ENCODE data around the gene CTNNBL1.

CTNNBL1 gene

GRCh38 chr20:37762716-37763485 lies 69.1 kb downstream of the CTNNBL1 start:
- no peak for DNase-seq (ENCODE audit: low read depth)
- H3K4me3 ChIP-seq (ENCODE audit: low read depth, low read length), result no peak overlapping the region

GRCh38 chr20:37764333-37764935 lies 70.6 kb downstream of the CTNNBL1 start:
- H3K4me3 ChIP-seq (ENCODE audit: low read depth, low read length), result no peak overlapping the region
- no peak for DNase-seq (ENCODE audit: low read depth)

GRCh38 chr20:37770908-37771307 lies 77.1 kb downstream of the CTNNBL1 start:
- no peak overlapping the region for H3K4me3 ChIP-seq (ENCODE audit: low read depth, low read length)
- no peak for DNase-seq (ENCODE audit: low read depth)

DNA sequence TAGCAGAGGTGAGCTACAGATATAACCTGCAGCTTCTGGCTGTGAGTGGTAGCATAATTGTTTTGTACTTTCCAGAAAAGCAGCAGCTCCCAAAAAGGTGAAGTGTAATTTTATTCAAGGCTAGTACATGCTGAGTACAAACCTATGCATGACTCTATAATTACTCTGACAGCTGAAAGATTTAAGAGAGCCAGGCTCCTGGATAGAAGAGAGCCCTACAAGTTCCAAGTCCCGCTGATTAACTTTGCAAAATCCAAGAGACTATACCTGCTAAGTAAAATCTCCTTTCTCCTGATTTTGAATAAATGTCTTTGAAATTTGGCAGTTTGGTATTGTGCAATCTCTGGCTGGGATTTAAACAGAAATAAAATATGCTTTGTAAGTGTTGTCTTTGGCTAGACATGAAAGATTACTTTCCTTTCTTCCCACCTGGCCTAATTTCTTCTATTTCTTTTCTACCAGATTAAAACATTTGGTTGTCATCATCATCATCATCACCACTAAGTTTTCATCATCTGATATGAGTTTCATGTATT lies 79.5 kb downstream of the CTNNBL1 start:
- no peak for DNase-seq (ENCODE audit: low read depth)
- H3K4me3 ChIP-seq (ENCODE audit: low read depth, low read length), result no peak overlapping the region

DNA sequence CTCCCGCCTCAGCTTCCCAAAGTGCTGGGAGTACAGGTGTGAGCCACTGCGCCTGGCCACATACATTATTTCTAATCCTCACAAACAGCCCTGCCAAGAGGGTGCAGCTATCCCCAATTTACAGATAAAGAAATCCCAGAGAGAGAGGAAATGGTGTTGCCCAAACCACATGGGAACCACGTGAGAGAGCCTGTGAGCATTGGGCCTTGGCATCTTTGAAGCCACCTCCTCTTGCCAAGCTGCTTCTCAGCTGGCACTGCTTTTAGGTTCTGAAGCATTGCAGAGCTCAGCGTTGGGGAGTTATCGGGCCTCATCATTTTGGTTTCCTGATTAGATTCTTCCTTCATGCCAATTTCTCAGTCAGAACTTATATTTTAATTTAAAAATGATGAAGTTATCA lies 80.3 kb downstream of the CTNNBL1 start:
- DNase-seq (ENCODE audit: low read depth), result no peak
- no peak overlapping the region for H3K4me3 ChIP-seq (ENCODE audit: low read depth, low read length)

- DNase-seq (ENCODE audit: low read depth), result no peak
- H3K4me3 ChIP-seq (ENCODE audit: low read depth, low read length), result no peak overlapping the region
Observed at GRCh38 chr20:37775200-37775599, 81.4 kb downstream of the CTNNBL1 start.

GRCh38 chr20:37776049-37776448 lies 82.2 kb downstream of the CTNNBL1 start:
- no peak for DNase-seq (ENCODE audit: low read depth)
- no peak overlapping the region for H3K4me3 ChIP-seq (ENCODE audit: low read depth, low read length)

GRCh38 chr20:37776526-37776925 lies 82.7 kb downstream of the CTNNBL1 start:
- no peak for DNase-seq (ENCODE audit: low read depth)
- no peak overlapping the region for H3K4me3 ChIP-seq (ENCODE audit: low read depth, low read length)

DNA sequence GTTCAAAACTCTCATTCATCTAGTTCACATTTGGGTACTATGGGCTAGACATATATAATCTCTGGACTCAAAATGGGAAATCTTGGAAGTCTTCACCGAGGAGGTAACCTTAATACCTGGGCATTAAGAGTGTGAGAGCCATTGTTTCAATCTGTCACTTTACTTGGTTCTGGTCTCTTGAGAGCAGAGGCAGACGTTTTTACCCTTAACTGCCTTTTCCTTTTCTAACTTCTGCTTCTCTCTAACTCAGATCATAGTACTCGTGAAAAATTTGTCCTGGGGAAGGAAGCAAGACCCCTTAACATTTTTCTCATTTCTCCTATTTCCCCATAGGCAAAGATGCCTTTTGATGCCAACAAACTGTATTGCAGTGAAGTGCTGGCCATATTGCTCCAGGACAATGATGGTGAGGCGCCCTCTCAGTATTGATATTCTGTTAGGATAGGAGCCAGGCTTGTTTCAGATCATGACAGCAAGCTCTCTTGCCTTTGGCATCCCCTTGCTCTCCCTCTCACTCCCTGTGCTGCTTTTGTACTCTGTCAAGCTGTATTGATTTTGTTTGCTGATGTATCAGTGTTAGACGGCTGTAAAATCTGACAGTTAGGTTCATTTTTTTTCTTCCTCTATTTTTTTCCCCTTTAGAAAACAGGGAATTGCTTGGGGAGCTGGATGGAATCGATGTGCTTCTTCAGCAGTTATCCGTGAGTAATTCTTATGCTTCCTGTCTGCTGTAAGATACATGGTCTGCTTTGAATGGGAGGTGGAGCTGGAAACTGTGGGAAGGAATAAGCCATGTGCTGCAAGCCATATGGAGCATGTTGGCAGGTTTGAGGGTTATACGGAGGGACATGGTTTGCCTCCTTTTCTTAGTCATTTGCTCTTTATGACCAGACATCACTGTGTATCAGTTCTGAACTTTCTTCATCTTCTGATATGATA lies 83.5 kb downstream of the CTNNBL1 start:
- DNase-seq (ENCODE audit: low read depth), result no peak
- no peak overlapping the region for H3K4me3 ChIP-seq (ENCODE audit: low read depth, low read length)

DNA sequence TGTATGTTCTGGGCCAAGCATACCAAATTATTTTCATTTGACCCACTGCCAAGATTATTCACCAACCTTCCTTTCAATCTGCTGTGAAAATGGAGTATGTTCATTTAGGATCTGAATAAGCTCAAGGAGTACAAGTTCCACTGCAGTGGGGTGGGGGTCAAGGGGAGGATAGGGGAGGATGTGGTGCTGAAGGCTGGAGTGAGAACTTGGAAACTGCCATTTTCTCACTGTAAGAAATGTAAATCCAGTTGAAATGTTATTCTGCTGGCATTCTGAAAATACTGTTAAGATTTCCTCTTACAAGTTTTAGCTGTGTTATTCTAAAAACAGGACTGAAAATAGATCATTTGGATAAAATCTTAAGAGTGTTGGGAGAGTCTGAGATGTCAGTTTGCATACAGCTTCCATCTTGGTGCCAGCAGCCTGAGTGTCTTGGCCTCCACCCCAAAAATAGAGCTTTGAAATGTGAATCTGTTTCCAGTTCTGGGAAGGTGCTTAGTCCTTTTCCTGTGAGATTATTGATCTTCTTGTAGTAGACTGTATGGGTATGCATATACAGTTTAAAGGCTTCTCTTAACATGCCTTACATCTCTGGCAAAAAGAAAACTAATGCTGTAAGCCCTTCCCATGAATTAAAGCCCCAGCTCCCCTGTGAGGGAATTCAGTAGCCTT lies 84.3 kb downstream of the CTNNBL1 start:
- H3K4me3 ChIP-seq (ENCODE audit: low read depth, low read length), result no peak overlapping the region
- DNase-seq (ENCODE audit: low read depth), result no peak

- no peak overlapping the region for H3K4me3 ChIP-seq (ENCODE audit: low read depth, low read length)
- no peak for DNase-seq (ENCODE audit: low read depth)
Observed at GRCh38 chr20:37781626-37782025, 87.8 kb downstream of the CTNNBL1 start.

GRCh38 chr20:37786043-37786442 lies 92.2 kb downstream of the CTNNBL1 start:
- DNase-seq (ENCODE audit: low read depth), result no peak

GRCh38 chr20:37789408-37789807 lies 95.6 kb downstream of the CTNNBL1 start:
- no peak for DNase-seq (ENCODE audit: low read depth)

More at GRCh38 chr20:37786043-37786442, 92.2 kb downstream of the CTNNBL1 start:
- H3K4me3 ChIP-seq (ENCODE audit: low read depth, low read length), result no peak overlapping the region

GRCh38 chr20:37790900-37791299 lies 97.1 kb downstream of the CTNNBL1 start:
- no peak overlapping the region for H3K4me3 ChIP-seq (ENCODE audit: low read depth, low read length)
- no peak for DNase-seq (ENCODE audit: low read depth)

More at GRCh38 chr20:37789408-37789807, 95.6 kb downstream of the CTNNBL1 start:
- no peak overlapping the region for H3K4me3 ChIP-seq (ENCODE audit: low read depth, low read length)

- no peak for DNase-seq (ENCODE audit: low read depth)
- H3K4me3 ChIP-seq (ENCODE audit: low read depth, low read length), result no peak overlapping the region
Observed at GRCh38 chr20:37796121-37796520, 102.3 kb downstream of the CTNNBL1 start.

DNA sequence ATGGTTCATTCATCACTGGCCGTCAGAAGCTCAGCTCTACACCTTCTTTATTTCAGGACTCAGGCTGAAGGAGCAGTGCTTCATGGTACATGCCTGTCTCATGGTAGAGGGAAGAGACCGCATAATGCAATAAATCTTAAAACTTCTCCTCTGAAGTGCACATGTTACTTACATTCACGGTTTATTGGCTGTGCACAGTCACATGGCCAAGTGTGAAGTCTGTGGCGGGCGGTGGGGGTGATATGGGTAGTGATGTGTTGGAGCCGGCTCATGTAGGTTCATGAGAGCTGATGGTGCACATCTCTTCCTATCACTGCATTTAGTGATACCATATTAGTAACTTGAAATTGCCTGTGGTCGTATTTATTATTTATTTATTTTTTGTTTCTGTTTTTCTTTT lies 102.9 kb downstream of the CTNNBL1 start:
- DNase-seq (ENCODE audit: low read depth), result no peak
- no peak overlapping the region for H3K4me3 ChIP-seq (ENCODE audit: low read depth, low read length)

DNA sequence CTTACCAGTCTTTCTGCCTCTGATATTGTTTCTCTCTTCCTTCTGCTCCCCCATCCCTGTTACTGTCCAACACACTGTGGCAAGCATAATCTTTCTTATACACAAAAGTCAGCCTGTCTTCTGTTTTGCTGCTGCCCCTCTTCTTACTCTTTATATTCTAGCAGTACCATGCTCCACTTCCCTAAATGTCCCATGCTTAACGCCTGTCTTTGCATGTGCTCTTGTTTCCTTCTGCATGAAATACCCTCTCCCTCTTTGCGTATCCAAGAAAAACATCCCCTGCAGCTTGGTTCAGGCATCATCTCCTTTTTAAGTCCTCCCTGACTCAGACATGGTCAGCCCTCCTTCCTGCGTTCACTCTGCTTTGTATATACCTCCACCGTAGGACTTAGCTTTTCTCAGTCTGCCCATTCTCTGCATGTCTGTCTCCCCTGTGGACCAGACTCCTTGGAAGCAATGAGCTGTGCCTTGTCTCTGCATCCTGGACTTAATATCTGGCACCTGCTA lies 103.9 kb downstream of the CTNNBL1 start:
- no peak for DNase-seq (ENCODE audit: low read depth)
- no peak overlapping the region for H3K4me3 ChIP-seq (ENCODE audit: low read depth, low read length)

GRCh38 chr20:37798312-37798711 lies 104.5 kb downstream of the CTNNBL1 start:
- DNase-seq (ENCODE audit: low read depth), result no peak
- H3K4me3 ChIP-seq (ENCODE audit: low read depth, low read length), result no peak overlapping the region

DNA sequence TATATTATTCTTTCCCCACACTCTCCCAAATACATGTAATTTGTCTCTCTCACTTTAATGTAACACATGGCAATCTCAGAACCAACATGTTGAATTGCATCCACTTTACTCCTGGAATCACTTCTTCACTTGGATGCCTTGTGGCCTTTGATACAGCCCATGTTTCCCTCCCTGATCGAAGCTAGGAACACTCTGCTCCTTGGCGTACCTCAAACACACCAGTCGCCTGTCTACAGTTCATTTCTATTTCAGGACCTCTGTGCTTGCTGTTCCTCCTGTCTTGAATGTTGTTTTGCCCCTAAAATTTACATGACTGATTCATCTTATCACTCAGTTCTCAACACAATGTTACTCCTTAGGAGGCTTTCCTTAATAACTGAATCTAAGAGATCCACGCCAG lies 106.8 kb downstream of the CTNNBL1 start:
- no peak for DNase-seq (ENCODE audit: low read depth)
- H3K4me3 ChIP-seq (ENCODE audit: low read depth, low read length), result no peak overlapping the region

Measured in skeletal muscle cell (primary cell).